Head of caudate nucleus (tissue), 42 donors: Measurements from ENCODE around the gene ZFHX3.

ENCODE experiments used
- DNase-seq, 42 donors: peaks; one replicate each; pipeline versions ENCODE4 v3.0.0 to v3.0.0-alpha.2; 2020 to 2021; ENCODE audit warnings: mixed read lengths in 7 of 42
- intact Hi-C: fragments of 100-400 bp; cut with DNase I; formaldehyde crosslinking; loops from one replicate; pipeline ENCODE4 v1.15.0; 2022

Gene ZFHX3

GRCh38 chr16:72740347-72740746 is 307.6 kb downstream of the ZFHX3 start:
- intact Hi-C loops = no loop called here

GRCh38 chr16:72739577-72739976 is 308.4 kb downstream of the ZFHX3 start:
- DNase-seq = no peak
- intact Hi-C loops = no loop called here

More at GRCh38 chr16:72740347-72740746, 307.6 kb downstream of the ZFHX3 start:
- DNase-seq = no peak

GRCh38 chr16:72736074-72736473 is 311.9 kb downstream of the ZFHX3 start:
- DNase-seq = no peak
- intact Hi-C loops = no loop called here
